ENCODE measurements around the gene CST11.

DNA sequence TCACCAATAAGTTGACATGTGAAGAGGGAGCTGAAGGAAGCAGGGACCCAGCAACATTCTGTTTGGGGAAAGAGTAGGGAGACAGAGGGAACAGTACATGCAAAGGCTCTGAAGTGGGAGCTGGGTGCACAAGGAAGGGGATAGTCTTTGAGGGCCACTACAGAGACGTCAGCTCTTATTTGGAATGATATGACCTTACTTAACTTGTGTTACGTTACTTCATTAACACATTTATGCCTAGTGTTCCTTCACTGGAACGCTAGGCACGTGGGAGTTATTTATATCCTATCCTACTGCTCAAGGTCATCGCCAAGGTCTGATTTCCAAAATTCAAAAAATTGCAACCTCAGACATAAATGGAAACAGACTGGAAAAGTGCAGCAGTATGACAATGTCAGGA lies 51.6 kb downstream of the CST11 start:
- TF ChIP-seq CTCF (IDR thresholded peaks at IDR 0.05) (no peak), POLR2A (IDR thresholded peaks at IDR 0.05) (no peak)
